ENCODE results near the gene KCNIP2. TPM values are rescaled to one million over a fixed set of nuclear protein-coding genes. Genes with fewer than 3 reads are reported as not detected.

KCNIP2 gene
- total RNA-seq, 2 experiments from 2014 or later: 4.3 to 7.3 TPM

GRCh38 chr10:101874252-101874651 is 30.7 kb upstream of the KCNIP2 start:
- intact Hi-C loops (cut with micrococcal nuclease; ENCODE audit: unreplicated experiment): no loop called here
- no peaks in the 10 kb centered on the region for H3K9me3 ChIP-seq (ENCODE audit: low read length)
- H3K4me1 ChIP-seq (ENCODE audit: insufficient read depth, low read length, poor library complexity, severe bottlenecking): no peaks in the 10 kb centered on the region
- POLR2A ChIA-PET: interaction anchor here (0.6 kb wide), 2 partner anchors 11 to 485 kb away, joined by 5 to 8 read pairs; no protein-coding TSS in a partner anchor
- no peaks in the 10 kb centered on the region for H4K20me1 ChIP-seq (ENCODE audit: insufficient read depth, low read length)
- H3K4me2 ChIP-seq (ENCODE audit: low read length): no peak overlapping the region
- H3K79me2 ChIP-seq (ENCODE audit: insufficient read depth, low read depth, low read length): no peaks in the 10 kb centered on the region
- no peak overlapping the region for H3K4me3 ChIP-seq (ENCODE audit: low read depth, low read length, poor library complexity, severe bottlenecking)
- TF ChIP-seq CTCF (conservative IDR thresholded peaks at IDR 0.05; ENCODE audit: low read length) (no peak), EZH2phosphoT487 (IDR thresholded peaks at IDR 0.05; ENCODE audit: borderline replicate concordance, low read depth, low read length) (no peak)
- no peaks in the 10 kb centered on the region for H3K9me2 ChIP-seq (ENCODE audit: insufficient read depth, low read length)
- CTCF ChIA-PET (ENCODE audit: unreplicated experiment): no interaction called here
- BruUV-seq (replicated peaks): no TSS peak
- DNase-seq (ENCODE audit: low spot score): no peak
- no peaks in the 10 kb centered on the region for H3K36me3 ChIP-seq (ENCODE audit: insufficient read depth, low read length)
- H2AFZ ChIP-seq (ENCODE audit: low read length): no peak overlapping the region
- no peak overlapping the region for H3K27ac ChIP-seq (ENCODE audit: low read depth, low read length, poor library complexity, severe bottlenecking)

- H3K36me3 ChIP-seq (ENCODE audit: insufficient read depth, low read length): no peaks in the 10 kb centered on the region
- H3K4me1 ChIP-seq (ENCODE audit: insufficient read depth, low read length, poor library complexity, severe bottlenecking): no peaks in the 10 kb centered on the region
- no peak overlapping the region for H3K4me3 ChIP-seq (ENCODE audit: low read depth, low read length, poor library complexity, severe bottlenecking)
- no peak overlapping the region for H3K27ac ChIP-seq (ENCODE audit: low read depth, low read length, poor library complexity, severe bottlenecking)
- H2AFZ ChIP-seq (ENCODE audit: low read length): no peak overlapping the region
- H3K9me3 ChIP-seq (ENCODE audit: low read length): 0 out of 2 replicates have a peak, but pooled peaks cover 5% of the 10 kb centered on the region
- no TSS peak for BruUV-seq (replicated peaks)
- H4K20me1 ChIP-seq (ENCODE audit: insufficient read depth, low read length): no peaks in the 10 kb centered on the region
- intact Hi-C loops (cut with micrococcal nuclease; ENCODE audit: unreplicated experiment): no loop called here
- no peaks in the 10 kb centered on the region for H3K79me2 ChIP-seq (ENCODE audit: insufficient read depth, low read depth, low read length)
- H3K4me2 ChIP-seq (ENCODE audit: low read length): no peak overlapping the region
- TF ChIP-seq CTCF (conservative IDR thresholded peaks at IDR 0.05; ENCODE audit: low read length) (no peak), EZH2phosphoT487 (IDR thresholded peaks at IDR 0.05; ENCODE audit: borderline replicate concordance, low read depth, low read length) (no peak)
- DNase-seq (ENCODE audit: low spot score): no peak
- ChIA-PET POLR2A (no interaction called here), CTCF (ENCODE audit: unreplicated experiment) (no interaction called here)
- H3K9me2 ChIP-seq (ENCODE audit: insufficient read depth, low read length): no peaks in the 10 kb centered on the region
Measured at GRCh38 chr10:101867931-101868330, 24.3 kb upstream of the KCNIP2 start.

- Histone ChIP-seq H4K20me1 (ENCODE audit: insufficient read depth, low read length) (no peaks in the 10 kb centered on the region), H3K4me1 (ENCODE audit: insufficient read depth, low read length, poor library complexity, severe bottlenecking) (peaks cover 9% of the 10 kb centered on the region), H3K79me2 (ENCODE audit: insufficient read depth, low read depth, low read length) (no peaks in the 10 kb centered on the region), H3K36me3 (ENCODE audit: insufficient read depth, low read length) (0 out of 2 replicates have a peak, but pooled peaks cover 14% of the 10 kb centered on the region), H3K9me3 (ENCODE audit: low read length) (peaks cover 7% of the 10 kb centered on the region; the same call in 1 of the 2 replicates), H3K4me2 (ENCODE audit: low read length) (no peak overlapping the region), H2AFZ (ENCODE audit: low read length) (no peak overlapping the region), H3K27ac (ENCODE audit: low read depth, low read length, poor library complexity, severe bottlenecking) (no peak overlapping the region), H3K9me2 (ENCODE audit: insufficient read depth, low read length) (no peaks in the 10 kb centered on the region), H3K4me3 (ENCODE audit: low read depth, low read length, poor library complexity, severe bottlenecking) (no peak overlapping the region)
- TF ChIP-seq EZH2phosphoT487 (IDR thresholded peaks at IDR 0.05; ENCODE audit: borderline replicate concordance, low read depth, low read length): no peak
- TF ChIP-seq CTCF (conservative IDR thresholded peaks at IDR 0.05; ENCODE audit: low read length): no peak
- ChIA-PET POLR2A (interaction anchor here (0.6 kb wide), 1 partner anchor 361 kb away, joined by 3 read pairs; no protein-coding TSS in a partner anchor), CTCF (ENCODE audit: unreplicated experiment) (no interaction called here)
- BruUV-seq (replicated peaks): no TSS peak
- no peak for DNase-seq (ENCODE audit: low spot score)
- intact Hi-C loops (cut with micrococcal nuclease; ENCODE audit: unreplicated experiment): no loop called here
Measured at GRCh38 chr10:101859530-101859929, 15.9 kb upstream of the KCNIP2 start.
